ENCODE measurements around the gene FAM50B.

DNA sequence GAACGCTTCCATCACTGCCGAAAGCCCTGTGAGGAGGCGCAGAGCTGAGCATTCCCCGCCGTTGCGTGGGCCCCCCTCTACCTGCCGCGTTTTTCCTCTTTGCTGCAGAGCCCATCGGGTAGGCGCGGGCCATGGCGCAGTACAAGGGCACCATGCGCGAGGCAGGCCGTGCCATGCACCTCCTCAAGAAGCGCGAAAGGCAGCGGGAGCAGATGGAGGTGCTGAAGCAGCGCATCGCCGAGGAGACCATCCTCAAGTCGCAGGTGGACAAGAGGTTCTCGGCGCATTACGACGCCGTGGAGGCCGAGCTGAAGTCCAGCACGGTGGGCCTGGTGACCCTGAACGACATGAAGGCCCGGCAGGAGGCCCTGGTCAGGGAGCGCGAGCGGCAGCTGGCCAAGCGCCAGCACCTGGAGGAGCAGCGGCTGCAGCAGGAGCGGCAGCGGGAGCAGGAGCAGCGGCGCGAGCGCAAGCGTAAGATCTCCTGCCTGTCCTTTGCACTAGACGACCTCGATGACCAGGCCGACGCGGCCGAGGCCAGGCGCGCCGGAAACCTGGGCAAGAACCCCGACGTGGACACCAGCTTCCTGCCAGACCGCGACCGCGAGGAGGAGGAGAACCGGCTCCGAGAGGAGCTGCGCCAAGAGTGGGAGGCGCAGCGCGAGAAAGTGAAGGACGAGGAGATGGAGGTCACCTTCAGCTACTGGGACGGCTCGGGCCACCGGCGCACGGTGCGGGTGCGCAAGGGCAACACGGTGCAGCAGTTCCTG lies 693 bp downstream of the FAM50B start:
- TF ChIP-seq, protein P1, sequence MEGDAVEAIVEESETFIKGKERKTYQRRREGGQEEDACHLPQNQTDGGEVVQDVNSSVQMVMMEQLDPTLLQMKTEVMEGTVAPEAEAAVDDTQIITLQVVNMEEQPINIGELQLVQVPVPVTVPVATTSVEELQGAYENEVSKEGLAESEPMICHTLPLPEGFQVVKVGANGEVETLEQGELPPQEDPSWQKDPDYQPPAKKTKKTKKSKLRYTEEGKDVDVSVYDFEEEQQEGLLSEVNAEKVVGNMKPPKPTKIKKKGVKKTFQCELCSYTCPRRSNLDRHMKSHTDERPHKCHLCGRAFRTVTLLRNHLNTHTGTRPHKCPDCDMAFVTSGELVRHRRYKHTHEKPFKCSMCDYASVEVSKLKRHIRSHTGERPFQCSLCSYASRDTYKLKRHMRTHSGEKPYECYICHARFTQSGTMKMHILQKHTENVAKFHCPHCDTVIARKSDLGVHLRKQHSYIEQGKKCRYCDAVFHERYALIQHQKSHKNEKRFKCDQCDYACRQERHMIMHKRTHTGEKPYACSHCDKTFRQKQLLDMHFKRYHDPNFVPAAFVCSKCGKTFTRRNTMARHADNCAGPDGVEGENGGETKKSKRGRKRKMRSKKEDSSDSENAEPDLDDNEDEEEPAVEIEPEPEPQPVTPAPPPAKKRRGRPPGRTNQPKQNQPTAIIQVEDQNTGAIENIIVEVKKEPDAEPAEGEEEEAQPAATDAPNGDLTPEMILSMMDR (conservative IDR thresholded peaks at IDR 0.05 in 1 of 2, IDR thresholded peaks at IDR 0.05 in 1 of 2; ENCODE audit: extremely low read depth in 1 of 2, insufficient read depth in 1 of 2, low read depth in 1 of 2, low read length in 2 of 2), result no peak
- no peak for TF ChIP-seq EZH2 (IDR thresholded peaks at IDR 0.05; ENCODE audit: borderline replicate concordance, low read length)

Data from mammary epithelial cell (primary cell).